RWPE2 (cell line): Measurements from ENCODE around the gene ADGRF1.
A peak's percentile ranks its signal among the peaks of the same experiment; 100 is the strongest.

Experiments
- ATAC-seq: fragments of 200-7000 bp; cut with Tn5 transposase; 3 replicates; pipeline ENCODE4 v1.9.1; 2021; ENCODE audit warnings: low read depth
- DNase-seq: peaks from one replicate; pipeline ENCODE4 v3.0.0-alpha.2; 2020; ENCODE audit warnings: low spot score
- H3K27ac ChIP-seq: fragments of 450-650 bp; 2 replicates; pipeline ENCODE4 v1.5.1; 2017; ENCODE audit warnings: mild to moderate bottlenecking; ENCODE audit not compliant: poor library complexity, severe bottlenecking
- H3K27me3 ChIP-seq: fragments of 250-450 bp; sonication (Bioruptor Pico); 2 replicates; pipeline ENCODE4 v1.5.1; 2021; ENCODE audit warnings: mild to moderate bottlenecking, moderate library complexity; ENCODE audit not compliant: insufficient read depth, poor library complexity, severe bottlenecking
- H3K36me3 ChIP-seq: fragments of 250-450 bp; sonication (Bioruptor Pico); 2 replicates; pipeline ENCODE4 v1.5.1; 2020; ENCODE audit warnings: low read depth, mild to moderate bottlenecking, moderate library complexity
- H3K4me1 ChIP-seq: fragments of 250-450 bp; sonication (Bioruptor Pico); 2 replicates; pipeline ENCODE4 v1.5.1; 2021; ENCODE audit warnings: mild to moderate bottlenecking, moderate library complexity; ENCODE audit not compliant: insufficient read depth, poor library complexity, severe bottlenecking
- H3K4me3 ChIP-seq: fragments of 250-450 bp; sonication (Bioruptor Pico); 2 replicates; pipeline ENCODE4 v1.5.1; 2021; ENCODE audit warnings: mild to moderate bottlenecking, moderate library complexity; ENCODE audit not compliant: severe bottlenecking
- H3K9me3 ChIP-seq: fragments of 250-450 bp; sonication (Bioruptor Pico); 2 replicates; pipeline ENCODE4 v1.5.1; 2021; ENCODE audit warnings: mild to moderate bottlenecking, moderate library complexity; ENCODE audit not compliant: severe bottlenecking
- TF ChIP-seq, protein P1 (sequence below): fragments of 450-650 bp; IDR thresholded peaks from one replicate; pipeline ENCODE4 v1.5.1; 2017; ENCODE audit warnings: mild to moderate bottlenecking, moderate library complexity; ENCODE audit not compliant: poor library complexity, severe bottlenecking

ADGRF1 gene

GRCh38 chr6:47028835-47029360 is 13.2 kb downstream of the ADGRF1 start:
- TF ChIP-seq, protein P1, sequence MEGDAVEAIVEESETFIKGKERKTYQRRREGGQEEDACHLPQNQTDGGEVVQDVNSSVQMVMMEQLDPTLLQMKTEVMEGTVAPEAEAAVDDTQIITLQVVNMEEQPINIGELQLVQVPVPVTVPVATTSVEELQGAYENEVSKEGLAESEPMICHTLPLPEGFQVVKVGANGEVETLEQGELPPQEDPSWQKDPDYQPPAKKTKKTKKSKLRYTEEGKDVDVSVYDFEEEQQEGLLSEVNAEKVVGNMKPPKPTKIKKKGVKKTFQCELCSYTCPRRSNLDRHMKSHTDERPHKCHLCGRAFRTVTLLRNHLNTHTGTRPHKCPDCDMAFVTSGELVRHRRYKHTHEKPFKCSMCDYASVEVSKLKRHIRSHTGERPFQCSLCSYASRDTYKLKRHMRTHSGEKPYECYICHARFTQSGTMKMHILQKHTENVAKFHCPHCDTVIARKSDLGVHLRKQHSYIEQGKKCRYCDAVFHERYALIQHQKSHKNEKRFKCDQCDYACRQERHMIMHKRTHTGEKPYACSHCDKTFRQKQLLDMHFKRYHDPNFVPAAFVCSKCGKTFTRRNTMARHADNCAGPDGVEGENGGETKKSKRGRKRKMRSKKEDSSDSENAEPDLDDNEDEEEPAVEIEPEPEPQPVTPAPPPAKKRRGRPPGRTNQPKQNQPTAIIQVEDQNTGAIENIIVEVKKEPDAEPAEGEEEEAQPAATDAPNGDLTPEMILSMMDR: no peak
- no peak overlapping the region for H3K27ac ChIP-seq
- ATAC-seq: no peak

GRCh38 chr6:47027315-47027714 is 14.8 kb downstream of the ADGRF1 start:
- TF ChIP-seq, protein P1: no peak
- peak; percentile 38; the same call in 1 of the 3 replicates for ATAC-seq
- DNase-seq: no peak
- H3K36me3 ChIP-seq: no peaks in the 10 kb centered on the region
- H3K27me3 ChIP-seq: no peaks in the 10 kb centered on the region
- H3K4me1 ChIP-seq: peaks cover 5% of the 10 kb centered on the region
- H3K27ac ChIP-seq: no peak overlapping the region
- H3K4me3 ChIP-seq: no peak overlapping the region
- no peaks in the 10 kb centered on the region for H3K9me3 ChIP-seq

More at GRCh38 chr6:47028835-47029360, 13.2 kb downstream of the ADGRF1 start:
- H3K36me3 ChIP-seq: no peaks in the 10 kb centered on the region
- no peak for DNase-seq
- H3K4me1 ChIP-seq: peaks cover 6% of the 10 kb centered on the region
- no peaks in the 10 kb centered on the region for H3K27me3 ChIP-seq
- no peaks in the 10 kb centered on the region for H3K9me3 ChIP-seq
- H3K4me3 ChIP-seq: no peak overlapping the region

DNA sequence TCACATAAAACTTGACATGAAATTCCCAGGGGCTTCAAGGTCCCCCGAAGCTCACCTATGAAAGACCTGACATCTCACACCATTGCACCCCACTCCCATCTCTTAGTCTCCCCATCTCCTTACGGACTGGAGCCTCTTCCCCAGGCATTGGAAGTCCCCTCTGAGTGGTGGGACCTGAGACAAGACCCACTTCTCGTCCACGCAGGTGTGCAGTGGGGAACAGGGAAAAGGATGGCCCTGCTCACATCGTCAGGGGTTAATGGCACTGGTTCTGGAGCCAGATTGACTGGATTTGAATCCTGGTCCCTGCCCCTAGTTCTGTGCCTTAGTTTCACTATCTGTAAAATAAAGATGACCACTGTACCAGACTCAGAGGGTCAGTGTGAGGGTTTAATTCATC is 15.5 kb downstream of the ADGRF1 start:
- no peaks in the 10 kb centered on the region for H3K27me3 ChIP-seq
- DNase-seq (no peak), ATAC-seq (no peak)
- no peaks in the 10 kb centered on the region for H3K9me3 ChIP-seq
- TF ChIP-seq, protein P1: no peak
- H3K4me3 ChIP-seq: no peak overlapping the region
- H3K4me1 ChIP-seq: peaks cover 5% of the 10 kb centered on the region
- H3K27ac ChIP-seq: no peak overlapping the region
- no peaks in the 10 kb centered on the region for H3K36me3 ChIP-seq

DNA sequence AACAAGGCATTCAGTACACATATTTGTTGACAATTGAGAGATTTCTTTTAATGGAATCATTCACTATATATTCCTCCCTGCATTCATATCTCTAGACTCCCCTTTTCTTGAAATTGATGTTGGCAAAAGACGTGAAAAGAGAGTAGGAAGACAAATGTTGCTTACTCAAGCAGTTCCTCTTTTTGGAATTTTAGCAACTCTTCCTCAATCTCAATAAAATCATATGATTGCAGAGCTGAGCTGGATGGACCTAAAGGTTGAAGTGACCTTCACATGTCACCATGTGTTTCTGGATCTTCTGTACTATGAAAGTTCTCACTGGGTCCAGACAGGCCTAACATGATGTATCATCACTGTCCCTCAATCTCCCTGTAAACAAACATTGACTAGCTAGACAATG is 18.6 kb downstream of the ADGRF1 start:
- TF ChIP-seq, protein P1: no peak
- H3K4me1 ChIP-seq: peaks cover 5% of the 10 kb centered on the region
- no peak overlapping the region for H3K4me3 ChIP-seq
- H3K27ac ChIP-seq: no peak overlapping the region
- no peaks in the 10 kb centered on the region for H3K9me3 ChIP-seq
- H3K27me3 ChIP-seq: no peaks in the 10 kb centered on the region
- DNase-seq: no peak
- H3K36me3 ChIP-seq: no peaks in the 10 kb centered on the region
- no peak for ATAC-seq

DNA sequence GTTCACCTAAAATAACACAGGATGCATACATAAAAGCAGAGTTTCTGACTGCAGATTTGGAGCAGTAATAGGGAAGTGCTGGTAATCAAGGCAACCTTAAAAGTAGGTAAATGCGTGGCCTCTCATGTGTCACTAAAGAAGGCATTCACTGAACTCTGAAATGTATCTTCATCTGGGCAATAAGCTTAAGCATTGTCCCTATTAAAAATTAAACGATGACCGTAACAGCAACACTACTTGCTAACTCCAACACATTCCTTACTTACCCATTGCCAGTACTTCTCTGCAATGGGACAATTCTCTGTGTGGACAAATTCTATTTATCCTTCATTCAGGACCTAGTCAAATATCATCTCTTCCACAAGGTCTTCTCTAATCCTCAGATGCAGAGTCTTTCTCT is 19.9 kb downstream of the ADGRF1 start:
- no peak for DNase-seq
- no peak for ATAC-seq
- Histone ChIP-seq H3K4me1 (peaks cover 1% of the 10 kb centered on the region), H3K27ac (no peak overlapping the region), H3K4me3 (no peak overlapping the region), H3K9me3 (no peaks in the 10 kb centered on the region), H3K36me3 (no peaks in the 10 kb centered on the region), H3K27me3 (no peaks in the 10 kb centered on the region)
- TF ChIP-seq, protein P1: no peak
